HG02973 (cell line): ENCODE data around the gene ETF1.

Experiments
- ATAC-seq: cut with Tn5 transposase; IDR thresholded peaks from one replicate; pipeline ENCODE4 v1.9.1; 2021; ENCODE audit warnings: moderate library complexity; ENCODE audit not compliant: unreplicated experiment

Gene ETF1

DNA sequence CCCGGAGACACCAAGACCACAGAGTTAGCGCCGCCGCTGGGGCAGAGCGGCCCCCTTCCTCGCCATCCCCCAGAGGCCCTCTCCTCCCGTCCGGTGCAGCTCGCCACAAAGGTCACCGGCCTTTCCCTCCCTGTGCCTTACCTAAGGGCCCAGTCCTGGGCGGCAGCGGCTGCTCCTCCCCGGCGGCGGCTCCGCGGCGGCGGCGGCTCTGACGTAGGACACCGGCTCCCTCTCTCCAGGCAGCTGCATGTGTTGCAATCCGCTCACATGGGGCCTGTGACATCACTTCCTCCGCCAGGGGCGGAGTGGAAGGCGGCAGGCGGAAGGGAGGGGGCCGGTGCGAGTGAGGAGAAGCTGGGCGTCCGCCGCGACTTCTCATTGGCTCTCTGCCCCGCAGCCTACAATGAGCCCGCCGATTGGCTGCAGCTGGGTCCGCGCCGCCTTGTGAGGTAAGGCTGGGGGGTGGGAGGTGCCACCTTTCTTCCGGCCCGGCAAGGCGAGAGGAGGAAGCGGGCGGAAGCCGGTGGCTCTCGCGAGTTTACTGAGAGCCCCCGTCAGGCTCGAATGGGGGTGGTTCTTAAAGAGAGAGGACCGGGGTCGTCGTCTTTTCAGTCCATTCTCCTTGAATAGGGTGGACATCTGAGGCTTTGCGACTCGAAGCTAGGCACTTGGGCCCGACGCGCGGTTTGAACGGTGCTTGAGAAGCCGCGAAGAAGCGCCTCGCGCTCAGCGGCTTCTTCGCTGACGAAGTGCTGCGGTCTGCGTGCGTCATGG lies at the start of gene ETF1:
ETF1 (minus strand) TSS at position 281 of the 774 bp plus-strand sequence. CDS start 318 bp downstream, outside the sequence.
- ATAC-seq: peak; percentile 87

- no peak for ATAC-seq
Observed at GRCh38 chr5:138588013-138588788, 45.2 kb upstream of the ETF1 start.

- ATAC-seq: no peak
Observed at GRCh38 chr5:138585157-138585556, 42.1 kb upstream of the ETF1 start.

GRCh38 chr5:138583984-138584637 lies 41.1 kb upstream of the ETF1 start:
- ATAC-seq: no peak

- ATAC-seq: no peak
Observed at GRCh38 chr5:138582959-138583358, 39.9 kb upstream of the ETF1 start.

GRCh38 chr5:138580777-138581176 lies 37.7 kb upstream of the ETF1 start:
- ATAC-seq: no peak

DNA sequence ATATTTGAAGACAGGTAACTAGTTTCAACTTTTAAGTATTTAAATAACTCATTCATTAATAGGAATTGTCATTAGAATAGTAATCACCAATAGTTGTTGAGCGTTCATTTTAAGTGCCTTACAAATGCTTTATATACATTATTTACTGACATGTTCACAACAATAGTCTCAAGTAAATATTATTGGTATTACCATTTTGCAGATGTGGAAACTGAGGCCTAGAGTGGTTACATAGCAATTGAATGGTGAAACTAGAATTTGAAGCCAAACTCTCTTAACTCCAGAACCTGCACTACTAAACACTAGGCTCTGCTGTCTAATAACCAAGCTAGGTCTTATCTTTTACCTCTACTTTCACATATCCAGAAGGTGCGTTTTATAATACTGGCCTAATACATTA lies 37.0 kb upstream of the ETF1 start:
- ATAC-seq: no peak

DNA sequence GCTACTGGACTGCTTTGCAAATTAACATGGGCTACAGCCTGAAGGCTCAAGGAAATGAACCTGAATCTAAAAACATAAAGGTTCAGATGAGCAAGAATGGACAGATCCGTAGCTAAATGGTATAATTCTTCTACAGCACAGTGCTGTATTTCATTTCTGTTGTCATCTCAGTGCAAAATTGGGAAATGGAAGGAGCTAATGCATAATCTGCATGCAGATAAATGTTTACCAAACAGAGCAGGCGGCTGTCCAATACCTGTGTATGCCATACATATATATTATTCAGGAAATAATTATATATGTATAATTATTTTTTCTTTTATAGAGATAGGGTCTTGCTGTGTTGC lies 36.5 kb upstream of the ETF1 start:
- ATAC-seq: no peak

DNA sequence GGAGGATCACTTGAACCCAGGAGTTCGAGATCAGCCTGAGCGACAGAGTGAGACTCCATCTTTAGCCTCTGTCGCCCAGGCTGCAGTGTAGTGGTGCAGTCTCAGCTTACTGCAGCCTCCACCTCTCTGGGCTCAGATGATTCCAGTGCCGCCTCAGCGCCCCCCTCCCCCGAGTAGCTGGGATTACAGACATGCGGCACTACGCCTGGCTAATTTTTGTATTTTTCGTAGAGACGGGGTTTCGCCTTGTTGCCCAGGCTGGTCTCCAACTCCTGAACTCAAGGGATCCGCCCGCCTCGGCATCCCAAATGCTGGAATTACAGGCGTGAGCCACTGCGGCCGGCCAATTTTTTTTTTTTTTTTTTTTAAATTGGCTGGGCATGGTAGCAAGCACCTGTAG lies 34.4 kb upstream of the ETF1 start:
- no peak for ATAC-seq

DNA sequence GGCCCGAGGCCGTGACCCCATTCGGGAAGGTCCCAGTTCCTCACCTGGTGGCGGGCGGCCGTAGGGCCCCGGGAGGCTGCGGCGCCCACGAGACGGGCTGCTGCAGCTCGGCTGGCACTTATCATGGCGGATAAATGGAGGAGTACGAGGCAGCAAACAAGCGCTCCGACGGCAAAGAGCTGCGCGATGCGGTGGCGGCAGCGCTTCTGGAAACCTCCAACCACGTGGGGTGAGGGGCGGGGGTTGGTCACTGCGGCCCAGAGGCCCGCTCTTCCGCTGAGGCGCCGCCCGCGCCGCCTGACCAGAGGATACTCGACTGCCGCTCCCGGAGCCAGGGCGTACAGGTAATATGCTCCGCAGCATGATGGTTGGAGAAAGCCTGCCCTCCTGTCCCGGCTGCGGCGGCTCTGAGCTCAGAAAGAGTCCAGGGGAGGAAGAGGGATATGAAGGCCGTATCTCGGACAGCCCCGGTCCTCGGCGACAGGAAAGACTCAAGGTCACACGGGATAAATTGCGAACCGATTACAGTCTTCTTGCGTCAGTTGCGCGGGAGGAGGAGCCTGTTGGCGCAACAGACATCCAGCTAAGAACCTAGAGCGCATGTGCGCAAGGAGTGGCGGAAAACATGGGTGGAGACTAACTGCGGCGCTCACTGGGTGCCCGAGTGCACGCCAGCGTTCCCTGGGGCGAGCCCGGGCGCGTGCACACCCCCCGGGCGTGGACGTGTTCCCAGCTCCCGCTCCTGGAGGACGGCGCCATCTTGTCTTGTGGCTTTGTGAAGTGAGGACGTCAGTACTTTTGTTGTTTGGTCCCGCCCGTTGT lies 32.4 kb upstream of the ETF1 start, which contains the start of gene HSPA9:
HSPA9 (minus strand) TSS at position 208 of the 822 bp plus-strand sequence; CDS start at position 125, 83 bp downstream.
- peak; percentile 73 for ATAC-seq

DNA sequence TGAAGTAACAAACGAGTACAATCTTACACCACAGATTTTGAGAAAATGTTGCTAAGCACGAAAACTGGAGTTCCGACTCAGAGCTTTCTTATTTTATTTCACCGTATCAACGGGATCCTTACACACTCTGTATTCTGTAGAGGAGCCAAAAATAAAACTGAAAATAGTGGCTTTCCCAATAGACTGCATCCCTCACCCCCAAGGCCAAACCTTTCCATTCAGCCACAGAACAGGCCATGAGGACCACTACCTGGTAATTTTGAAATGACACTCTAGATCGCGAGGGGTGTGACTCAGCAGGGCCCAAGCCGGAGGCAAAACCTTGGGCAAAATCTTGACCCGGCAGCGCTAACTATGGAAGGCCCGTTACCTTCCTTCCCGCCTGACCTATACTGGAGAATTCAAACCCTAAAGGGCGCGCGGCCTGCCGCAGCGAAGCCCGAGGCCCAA lies 31.7 kb upstream of the ETF1 start:
- no peak for ATAC-seq

GRCh38 chr5:138573949-138574670 lies 31.1 kb upstream of the ETF1 start:
- no peak for ATAC-seq

DNA sequence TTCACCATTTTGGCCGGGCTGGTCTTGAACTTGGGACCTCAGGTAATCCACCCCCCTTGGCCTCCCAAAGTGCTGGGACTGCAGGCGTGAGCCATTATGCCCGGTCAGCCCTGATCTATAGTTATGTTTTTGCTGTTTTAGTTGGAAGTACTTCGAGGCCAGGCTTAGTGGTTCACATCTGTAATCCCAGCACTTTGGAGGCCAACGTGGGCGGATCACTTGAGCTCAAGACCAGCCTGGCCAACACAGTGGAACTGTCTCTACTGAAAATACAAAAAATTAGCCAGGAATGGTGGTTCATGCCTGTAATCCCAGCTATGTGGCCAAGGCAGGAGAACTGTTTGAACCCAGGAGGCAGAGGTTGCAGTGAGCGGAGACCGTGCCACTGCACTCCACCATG lies 30.2 kb upstream of the ETF1 start:
- no peak for ATAC-seq

GRCh38 chr5:138570871-138571270 lies 27.8 kb upstream of the ETF1 start:
- no peak for ATAC-seq

- no peak for ATAC-seq
Observed at GRCh38 chr5:138569782-138570181, 26.7 kb upstream of the ETF1 start.

DNA sequence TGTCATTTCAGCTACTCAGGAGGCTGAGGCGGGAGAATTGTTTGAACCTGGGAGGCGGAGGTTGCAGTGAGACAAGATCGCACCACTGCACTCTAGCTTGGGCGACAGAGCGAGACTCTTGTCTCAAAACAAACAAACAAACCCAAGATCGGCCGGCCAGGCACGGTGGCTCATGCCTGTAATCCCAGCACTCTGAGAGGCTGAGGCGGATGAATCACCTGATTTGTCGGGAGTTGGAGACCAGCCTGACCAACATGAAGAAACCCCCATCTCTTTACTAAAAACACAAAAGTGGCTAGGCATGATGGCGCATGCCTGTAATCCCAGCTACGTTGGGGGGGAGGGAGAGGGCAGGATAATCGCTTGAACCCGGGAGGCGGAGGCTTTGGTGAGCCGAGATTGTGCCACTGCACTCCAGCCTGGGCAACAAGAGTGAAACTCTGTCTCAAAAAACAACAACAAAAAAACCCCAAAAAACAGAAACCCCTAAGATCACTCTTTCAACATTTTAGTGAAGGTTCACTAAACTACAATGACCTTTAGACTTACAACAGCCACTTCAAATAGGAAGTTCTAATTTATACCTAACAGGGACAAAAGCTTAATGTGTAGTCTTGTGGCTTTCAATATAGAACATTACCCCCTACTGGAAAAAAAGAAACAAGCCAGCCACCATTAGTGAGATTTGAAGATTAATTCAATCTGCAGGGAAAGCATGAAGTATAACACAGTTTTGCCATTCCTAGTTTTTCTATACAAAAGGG lies 25.2 kb upstream of the ETF1 start:
- ATAC-seq: no peak

GRCh38 chr5:138566792-138567191 lies 23.8 kb upstream of the ETF1 start:
- no peak for ATAC-seq

- no peak for ATAC-seq
Observed at GRCh38 chr5:138565100-138565821, 22.2 kb upstream of the ETF1 start.

GRCh38 chr5:138564242-138564641 lies 21.2 kb upstream of the ETF1 start:
- ATAC-seq: no peak
